ENCODE data around the gene HOXA9. TPM values are rescaled to one million over a fixed set of nuclear protein-coding genes. Genes with fewer than 3 reads are reported as not detected.

HOXA9 gene
- total RNA-seq, 1 experiment from 2014 or later = 1.8 TPM

DNA sequence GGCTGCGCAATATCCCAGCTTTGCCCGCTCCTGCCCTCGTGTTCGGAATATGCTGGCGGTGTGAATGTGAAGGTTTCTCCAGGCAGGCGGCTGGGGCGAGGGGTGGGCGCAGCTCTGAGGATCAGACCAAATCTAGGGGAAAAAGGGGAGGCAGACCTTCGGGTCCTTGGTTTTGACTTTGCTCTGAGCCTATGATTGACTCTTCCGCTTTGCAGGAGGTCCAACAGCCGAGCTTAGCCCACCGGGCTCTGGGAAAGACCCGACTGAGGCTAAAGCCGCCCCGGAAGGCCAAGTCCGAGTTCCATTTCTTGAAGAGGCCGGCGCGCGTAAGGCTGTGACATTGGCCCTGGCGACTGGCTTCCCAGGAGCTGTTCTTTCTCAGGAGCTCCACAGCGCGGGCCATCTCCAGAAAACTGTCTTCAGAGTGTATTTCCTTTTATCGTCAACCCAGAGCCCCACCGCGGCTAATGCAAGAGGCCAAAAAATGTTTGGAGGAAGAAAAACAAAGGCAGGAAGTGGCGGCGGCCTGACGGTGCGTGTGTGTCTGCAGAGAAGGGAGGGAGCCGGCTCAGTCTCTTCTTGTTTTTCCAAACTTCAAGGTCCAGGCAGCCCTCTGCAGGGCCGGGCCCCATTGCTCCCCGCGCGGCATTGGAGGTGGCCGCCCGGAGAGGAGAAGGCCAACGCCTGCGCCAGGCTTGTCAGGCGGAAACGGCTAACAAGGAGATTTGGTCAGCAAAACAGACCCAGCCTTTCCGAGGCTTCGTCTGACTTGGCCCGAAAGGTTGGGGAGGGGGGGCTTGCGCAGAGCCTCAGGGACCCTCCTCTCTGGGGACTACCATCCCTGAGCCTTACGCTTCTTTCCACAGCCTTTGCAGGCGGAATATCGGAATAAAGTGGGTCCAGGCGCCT lies 23.3 kb upstream of the HOXA9 start:
- DNase-seq (ENCODE audit: low read depth) = no peak

DNA sequence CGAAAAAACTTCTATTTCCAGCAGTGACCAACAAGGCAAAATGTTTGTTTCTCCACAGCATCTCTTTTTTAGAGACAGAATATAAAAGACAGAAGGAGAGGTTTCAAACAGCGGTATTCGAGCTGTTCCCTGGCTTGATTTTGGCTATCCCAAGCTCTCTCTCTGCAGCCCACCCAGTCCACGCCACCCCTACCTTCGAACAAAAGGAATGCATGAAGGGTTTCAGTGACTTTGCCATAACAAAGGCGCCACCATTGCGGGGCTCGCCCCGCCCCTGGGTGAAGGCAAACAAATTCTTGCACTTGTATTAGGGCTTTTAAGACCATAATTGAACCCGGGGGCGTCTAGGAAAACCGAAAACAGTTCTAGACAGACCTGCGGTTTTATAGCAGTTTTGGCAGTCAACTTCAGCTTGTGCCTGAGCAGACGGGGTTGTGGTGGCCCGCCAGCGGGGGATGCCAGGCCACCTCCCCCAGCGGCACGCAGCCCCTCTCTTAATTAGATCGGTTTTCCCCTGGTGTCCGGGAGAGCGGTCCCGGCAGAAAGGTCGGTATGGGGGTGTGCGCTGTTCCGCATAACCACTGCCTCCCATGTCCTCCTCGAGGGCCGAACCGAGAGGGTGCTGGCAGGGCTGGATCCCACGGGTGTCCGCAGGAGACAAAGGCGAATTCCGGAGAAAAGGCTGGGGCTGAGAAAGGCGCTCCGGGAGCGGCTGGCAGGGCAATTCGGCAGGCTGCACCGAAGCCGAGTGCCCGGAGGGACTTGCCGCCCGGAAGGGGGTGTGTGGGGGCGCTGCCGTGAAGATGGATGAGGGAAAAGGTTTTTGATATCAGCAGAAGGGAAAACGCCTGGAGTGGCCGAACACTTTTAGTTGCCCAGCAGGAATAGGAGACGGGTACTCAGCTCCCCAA lies 22.4 kb upstream of the HOXA9 start:
- peak; percentile 22 for DNase-seq (ENCODE audit: low read depth)

DNA sequence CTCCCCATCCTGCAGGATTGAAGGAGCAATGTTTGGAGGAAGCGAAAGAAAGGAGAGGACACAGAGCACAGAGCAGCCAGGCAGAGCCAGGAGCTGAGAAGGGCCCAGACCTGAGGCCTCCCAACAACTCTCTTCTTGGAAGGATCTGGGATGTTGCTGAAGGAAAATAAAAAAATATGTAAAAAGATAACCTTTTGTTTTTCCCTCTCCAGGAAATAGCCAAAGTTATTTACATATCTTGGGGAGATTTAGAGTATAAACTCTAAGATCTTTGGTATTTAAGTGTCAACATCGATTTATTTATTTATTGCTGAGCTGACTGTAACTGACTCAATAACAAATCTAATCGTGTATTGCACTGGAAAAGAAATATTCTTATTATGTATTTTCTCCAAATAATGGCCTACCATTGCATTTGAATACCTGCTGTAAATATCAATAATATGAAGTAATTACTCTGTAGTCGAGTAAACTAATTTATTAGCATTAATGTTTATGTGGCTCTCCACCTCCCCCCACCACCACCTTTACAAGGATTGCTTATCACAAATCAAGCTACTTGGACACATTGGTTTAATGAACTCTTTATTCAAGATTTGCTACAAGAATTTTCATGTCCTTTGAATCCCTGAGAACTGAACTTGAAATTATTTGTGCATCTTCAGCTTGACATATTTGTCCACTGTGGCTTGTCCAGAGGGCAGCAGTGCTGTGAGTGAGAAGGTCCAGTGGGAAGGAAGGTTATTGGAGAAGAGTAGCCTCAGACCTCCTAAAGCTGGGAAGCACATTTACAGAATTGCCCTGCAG lies 21.5 kb upstream of the HOXA9 start:
- peak; percentile 9 for DNase-seq (ENCODE audit: low read depth)

DNA sequence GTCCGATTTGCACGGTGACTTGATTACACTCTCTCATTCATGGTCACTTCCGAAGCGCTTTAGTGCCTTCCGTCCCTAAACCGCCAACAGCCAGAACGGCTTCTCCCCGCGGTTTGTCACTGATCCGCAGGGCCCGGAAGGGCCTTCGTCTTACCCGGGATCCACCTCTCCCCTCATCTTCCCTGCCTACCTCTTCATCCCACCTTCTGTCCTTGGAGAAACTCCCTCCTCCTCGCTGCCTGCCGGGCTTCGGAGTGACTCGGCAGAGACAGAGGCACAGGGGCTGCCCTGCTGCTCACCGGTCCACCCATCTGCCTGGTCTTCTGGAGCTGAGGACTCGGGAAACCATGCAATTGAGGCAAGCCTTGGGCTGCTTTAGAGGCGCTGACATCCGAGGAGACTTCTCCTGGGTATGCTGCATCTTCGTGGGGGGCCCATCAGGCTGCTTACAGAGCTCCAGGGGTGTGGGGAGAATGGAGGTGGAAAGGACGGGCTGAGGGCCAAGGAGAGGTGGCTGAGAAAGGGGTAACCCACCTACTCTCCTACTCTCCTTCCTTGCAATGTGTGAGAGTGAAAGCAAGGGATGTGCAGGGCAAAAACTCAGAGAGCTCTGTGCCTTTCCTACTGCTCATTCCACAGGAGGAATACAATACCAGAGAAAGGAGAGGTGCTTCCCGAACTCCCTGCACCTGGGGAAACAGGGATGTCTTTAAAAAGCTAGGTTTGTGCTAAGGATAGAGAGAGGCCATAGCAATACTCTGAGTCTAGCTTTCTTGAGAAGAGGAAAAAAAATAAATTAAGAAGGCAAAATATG lies 20.7 kb upstream of the HOXA9 start:
- DNase-seq (ENCODE audit: low read depth) = peak; percentile 15

DNA sequence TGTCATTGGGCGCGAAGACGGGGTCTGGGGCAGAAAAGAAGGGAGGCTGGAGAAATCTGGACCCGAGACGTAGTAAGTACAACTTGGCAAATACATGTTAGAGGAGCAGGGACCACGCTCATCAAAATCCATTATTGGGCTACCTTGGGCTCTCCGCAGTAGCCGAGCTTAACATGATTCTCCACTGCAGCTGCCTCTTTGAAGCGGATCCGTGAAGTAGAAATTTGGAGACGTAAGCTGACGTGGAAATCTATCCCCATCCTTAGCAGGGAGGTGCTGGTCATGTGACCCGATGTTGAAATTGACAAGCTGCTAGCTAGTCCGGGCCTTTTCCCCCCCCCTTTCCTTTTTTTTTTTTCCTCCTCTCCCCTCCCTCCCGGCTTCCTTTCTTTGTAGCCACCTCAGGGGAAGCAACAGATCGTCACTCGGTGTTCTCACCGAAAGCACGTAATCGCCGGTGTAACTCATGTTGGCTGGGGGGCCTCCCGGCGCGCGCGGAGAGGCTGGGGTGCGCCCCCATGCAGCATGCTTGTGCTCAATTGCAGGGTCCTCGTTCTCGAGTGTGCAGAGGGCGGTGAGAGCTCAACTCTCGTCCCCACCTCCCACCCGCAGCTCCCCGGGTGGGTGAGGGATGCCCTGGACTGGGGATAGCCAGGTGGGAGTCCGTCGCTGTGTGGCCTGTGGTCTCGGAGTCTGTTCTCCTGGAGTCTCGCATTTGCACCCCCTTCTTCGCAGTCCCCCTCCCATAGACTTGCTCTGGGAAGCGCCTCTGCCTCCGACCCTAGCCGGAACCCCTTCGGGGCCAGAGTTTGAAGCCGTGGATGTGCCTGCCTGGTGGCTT lies 19.9 kb upstream of the HOXA9 start, which contains the start of gene HOXA11:
Gene HOXA11 (minus strand): TSS at position 220 of the 841 bp plus-strand sequence. CDS start 88 bp downstream, at position 132.
- peak; percentile 55 for DNase-seq (ENCODE audit: low read depth)

DNA sequence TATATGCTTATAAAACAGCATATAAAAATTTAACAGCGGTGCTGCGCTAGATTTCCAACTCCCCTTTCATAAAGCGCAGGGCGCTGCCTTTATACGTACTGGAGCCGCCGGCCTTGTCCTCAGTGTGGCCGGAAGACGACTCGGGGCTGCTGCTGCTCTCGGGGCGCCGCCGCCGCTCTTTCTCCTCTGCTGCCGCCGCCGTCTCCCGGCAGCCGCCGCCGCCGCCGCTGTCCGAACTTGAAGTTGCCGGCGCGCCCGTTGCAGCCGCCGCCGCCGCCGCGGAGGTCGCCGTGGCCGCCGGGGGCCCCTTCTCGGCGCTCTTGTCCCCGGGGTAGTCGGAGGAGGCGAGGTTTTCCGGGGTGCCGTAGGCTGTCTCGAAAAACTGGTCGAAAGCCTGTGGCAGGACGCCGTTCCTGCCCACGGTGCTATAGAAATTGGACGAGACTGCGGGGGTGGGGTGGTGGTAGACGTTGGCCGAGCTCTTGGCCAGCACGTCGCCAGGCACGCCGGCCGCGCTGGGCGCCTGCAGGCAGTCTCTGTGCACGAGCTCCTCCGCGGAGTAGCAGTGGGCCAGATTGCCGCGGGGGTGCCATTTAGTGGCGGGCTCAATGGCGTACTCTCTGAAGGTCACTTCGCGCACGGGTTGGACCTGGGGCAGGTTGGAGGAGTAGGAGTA lies 19.1 kb upstream of the HOXA9 start:
- DNase-seq (ENCODE audit: low read depth) = peak; percentile 84

DNA sequence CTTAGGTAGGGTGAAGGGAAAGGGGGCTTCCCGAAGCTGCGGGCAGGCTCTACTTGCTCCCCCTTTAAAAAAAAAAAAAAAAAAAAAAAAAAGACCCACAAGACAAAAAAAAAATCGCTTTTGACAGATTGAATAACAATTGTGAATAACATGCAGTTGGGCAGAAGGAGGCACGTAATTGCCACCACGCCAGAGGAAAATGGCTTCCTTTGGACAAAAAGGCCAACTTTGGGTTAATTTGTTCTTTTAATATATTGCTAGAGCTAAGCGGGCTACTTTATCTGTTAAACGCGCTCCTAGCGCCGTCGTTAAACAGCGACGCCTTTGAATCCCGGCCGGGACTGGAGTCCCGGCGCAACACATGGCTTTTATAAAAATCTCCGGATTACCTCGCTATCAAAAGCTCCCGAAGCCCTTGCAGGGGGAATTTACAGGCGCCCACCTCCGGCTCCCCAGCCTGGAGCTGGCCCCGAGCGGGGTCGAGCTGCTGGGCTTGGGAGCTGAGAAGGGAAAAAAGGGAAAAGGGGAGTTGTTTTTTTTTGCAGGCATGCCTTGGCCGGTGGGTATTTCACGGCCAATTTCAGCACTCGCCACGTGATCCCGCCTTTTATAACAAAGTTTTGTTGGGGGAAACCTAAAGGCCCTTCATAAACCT lies 18.5 kb upstream of the HOXA9 start:
- peak; percentile 62 for DNase-seq (ENCODE audit: low read depth)

DNA sequence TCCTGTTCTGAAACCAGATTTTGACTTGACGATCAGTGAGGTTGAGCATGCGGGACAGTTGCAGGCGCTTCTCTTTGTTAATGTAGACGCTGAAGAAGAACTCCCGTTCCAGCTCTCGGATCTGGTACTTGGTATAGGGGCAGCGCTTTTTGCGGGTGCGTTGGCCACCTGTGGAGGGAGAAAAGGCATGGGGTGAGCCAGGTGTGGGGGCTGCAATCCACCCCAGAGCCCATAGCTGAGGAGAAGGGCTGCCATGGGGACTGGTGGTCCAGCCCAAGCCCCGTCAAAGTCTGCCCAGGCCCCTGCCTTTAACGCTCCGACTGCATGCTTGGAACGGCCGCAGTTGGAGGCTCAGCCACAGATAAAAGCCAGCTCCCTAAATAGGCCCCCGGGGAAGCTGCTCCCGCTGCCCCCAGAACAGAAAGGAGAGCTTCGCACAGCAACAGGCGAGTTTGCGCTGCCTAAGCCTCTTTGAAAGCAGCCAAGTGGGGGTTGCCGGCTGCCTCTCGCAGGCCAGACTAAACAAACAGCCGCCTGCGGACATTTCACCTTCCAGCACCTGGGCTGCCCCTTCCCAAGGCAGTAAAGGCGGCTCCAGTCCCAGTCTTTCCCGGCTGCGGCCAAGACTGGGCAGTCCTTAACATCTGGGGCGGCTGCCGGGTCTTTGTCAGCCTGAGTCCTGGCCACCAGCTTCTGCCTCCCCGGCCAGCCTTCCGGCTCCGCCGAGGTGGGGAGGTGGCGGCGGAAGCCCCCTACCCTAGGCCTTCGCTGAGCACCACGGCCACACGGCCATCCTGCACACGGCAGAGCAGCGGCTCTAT lies 17.7 kb upstream of the HOXA9 start:
- DNase-seq (ENCODE audit: low read depth) = peak; percentile 57

DNA sequence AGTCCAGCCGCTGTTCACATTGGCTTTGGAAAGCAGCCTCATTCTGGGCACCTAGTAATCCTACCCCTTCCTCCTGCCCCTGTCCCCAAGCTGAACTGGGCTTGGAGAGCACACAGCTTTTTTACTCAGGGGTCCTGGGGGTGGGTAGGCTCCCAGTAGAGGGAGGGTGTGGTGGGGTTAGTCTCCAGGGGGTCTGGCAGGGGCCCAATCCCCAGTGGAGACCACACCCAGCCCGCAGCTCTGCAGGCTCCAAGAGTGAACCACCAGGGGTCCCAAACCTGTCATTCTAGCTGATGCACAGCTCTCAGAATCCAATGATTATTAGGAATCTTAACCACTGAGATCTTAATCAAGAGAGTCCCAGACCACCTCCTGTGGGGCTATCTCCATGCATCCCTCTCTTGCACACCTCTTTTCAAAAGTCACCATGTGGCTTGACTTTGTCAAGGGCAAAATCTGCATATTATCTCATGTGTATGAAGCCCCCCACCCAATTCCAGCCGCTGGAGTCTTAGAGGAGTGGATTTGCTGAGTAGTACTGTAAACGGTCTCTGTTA lies 17.0 kb upstream of the HOXA9 start:
- no peak for DNase-seq (ENCODE audit: low read depth)

DNA sequence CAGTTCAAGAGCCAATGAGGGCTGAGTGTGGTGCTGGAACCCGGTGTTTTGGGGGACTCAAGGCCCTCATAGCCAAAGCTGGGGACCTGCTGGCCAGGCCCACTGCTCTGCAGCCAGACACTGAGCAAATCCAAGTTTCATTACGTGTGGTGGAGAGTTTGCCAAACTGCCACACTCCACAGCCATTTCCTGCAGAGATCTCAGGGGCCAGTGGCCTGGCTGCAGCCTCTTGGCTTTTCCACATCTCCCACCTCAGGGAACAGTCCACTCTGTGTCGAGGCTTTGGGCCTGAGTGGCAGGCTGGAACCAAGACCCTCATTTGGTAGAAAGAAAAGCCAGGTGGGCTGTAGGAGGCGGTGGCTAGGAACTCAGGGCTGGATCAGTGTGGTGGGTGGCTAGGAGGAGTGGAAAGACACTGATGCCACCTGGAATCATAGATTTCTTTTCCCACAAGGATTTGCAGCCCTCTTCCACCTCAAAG lies 16.5 kb upstream of the HOXA9 start:
- DNase-seq (ENCODE audit: low read depth) = no peak

DNA sequence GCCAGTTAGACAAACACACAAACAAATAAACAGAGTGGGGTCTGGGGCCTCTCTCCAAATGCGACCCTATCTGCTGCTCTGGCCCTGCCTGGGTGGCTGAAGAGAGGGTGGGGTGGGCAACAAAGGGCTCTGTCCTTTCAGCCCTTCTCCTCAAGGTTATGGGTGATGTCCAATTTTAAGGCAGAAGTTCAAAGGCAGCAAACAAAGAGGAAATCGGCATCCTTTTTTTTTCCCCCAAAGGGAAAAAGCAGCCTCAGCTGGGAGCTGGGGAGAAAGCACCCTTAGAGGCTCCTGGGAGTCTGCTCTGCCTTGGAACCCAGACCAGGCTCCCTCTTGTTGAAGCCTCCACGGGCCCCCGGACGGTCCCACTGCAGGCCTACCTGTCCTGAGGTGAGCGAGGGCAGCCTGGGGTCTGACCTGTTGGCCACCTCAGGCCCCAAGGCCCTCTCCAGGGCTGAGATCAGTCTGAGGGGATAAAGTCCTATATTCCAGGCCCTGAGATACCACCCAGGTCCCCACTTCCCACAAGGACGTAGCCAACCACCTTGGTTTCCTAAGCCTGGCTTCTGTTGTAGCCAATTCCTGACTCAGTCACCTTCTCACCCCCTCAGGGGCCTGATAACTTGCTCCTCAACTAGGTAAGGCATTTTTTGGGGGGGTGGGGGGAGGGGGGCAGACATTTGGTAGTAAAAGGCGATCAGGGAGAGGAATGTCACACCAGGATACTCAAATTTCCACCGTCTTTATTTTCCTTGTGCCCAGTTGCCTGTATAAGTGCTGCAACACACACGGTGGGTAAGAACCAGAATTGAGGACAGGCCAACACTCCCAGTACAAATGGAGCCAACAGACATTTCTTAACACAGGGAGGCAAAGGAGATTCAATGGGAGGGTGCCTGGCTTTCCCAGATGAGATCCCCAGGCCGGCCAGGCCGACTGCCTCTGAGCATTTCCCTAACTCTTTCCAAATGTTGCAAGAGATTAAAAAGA lies 15.4 kb upstream of the HOXA9 start:
- no peak for DNase-seq (ENCODE audit: low read depth)

DNA sequence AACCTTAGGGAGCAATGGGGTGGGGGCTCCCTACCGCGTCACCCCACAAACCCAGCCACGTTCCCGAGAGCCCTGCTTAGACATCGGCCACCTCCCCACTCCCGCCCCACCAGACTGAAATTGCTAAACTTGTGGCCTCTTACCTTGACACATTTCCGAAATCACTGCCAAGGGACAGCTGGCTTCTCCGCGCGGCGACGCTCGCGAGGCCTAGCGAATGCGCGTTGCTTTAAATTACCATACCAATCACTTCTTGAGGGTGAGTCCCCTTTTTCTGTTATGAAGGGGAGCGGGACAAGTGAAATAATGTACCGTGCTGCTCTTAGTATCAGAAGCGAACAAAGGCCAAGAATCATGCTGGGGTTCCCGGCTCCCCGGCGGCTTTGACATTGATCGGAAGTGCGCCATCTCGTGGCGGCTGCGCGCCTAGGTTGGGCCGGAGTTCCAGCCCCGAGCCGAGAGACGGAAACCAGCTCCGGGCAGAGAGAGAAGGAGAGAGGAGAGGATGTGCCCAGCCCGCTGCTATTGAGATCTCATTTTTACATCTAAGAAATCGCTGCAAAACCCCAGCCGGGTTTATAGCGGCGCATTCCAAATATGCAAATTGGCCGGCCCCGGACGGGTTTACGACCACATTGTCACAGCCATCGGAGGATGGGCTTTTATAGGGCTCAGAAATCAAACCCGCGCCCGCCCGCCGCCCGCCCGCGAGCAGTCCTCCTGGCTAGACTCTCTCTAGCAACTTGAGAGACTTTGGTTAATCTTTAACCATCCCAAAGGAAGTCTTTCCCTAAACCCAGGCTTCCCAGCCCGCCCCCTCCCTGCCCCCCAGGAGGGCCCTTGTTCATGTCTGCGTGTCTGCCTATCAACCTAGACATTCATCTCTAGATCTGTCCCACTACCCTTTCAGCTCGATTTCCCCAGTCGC lies 14.4 kb upstream of the HOXA9 start:
- DNase-seq (ENCODE audit: low read depth) = peak; percentile 91

DNA sequence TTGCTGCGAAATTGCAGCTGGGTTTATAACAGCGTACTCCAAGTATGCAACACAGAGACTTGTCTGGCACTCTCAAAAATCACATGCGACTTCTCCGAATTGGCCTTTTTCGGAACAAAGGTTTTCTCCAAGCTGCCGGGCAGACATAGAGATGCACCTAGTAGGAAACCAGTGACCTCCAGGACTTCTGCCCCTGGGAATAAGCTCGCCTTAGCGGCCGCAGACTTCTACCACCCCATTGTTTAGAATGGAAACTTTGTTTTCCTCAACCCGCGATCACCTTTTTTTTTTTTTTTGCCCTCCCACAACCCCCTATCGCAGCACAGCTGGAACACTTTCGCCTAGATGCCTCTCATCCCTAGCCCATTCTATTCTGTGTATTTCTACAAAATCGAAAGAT lies 13.7 kb upstream of the HOXA9 start:
- DNase-seq (ENCODE audit: low read depth) = no peak

DNA sequence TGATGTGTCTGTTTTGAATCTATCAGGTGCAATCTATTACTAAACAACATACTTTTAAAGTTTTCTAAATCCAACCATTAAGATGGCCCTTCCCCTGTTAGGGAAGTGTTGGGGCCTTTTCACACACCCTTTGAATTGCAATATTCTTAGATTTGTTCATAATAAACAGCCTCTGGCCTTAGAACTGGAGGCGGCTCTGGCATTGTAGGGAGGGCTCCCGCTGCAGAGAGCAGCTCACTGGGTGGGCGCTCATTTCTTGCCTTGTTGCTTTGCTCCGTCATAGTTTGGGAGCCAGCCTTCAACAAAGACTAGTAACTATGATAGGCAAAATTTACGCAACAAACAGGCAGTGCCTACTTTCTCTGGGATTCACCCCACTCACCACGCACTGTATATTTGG lies 13.0 kb upstream of the HOXA9 start:
- no peak for DNase-seq (ENCODE audit: low read depth)

DNA sequence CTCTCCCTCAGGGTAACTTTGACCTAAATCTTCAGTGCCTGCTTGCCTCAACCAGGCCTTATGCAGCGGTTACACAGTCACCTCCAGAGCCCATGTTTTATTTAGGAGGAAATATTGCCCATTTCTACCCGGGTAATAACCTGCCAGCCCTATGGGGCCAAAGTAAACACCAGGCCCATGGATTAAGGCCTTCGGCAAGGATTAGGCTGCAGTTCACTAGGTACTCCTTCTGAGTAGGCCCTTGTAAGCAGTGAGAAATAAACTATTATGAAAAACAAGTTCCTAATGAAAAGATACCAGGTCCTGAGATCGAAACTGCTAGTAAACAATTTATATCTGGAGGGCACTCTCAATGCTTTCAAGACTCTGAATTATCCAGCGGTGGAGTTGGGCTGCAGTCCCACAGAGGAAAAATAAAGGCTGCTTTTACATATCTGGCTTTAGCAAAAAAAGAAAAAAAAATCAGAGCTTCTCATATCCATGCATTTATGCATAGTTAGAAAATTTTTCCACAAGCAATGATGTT lies 12.5 kb upstream of the HOXA9 start:
- DNase-seq (ENCODE audit: low read depth) = no peak
